Fibroblast of peridontal ligament (primary cell): ENCODE measurements around the gene SHANK2.

ENCODE experiments used
- DNase-seq: peaks from one replicate; pipeline ENCODE4 v3.0.0-alpha.2; 2010; ENCODE audit errors: extremely low read depth

Gene SHANK2

GRCh38 chr11:71269603-71270511, 17.5 kb upstream of the SHANK2 start:
- DNase-seq: no peak

GRCh38 chr11:71268706-71269321, 16.4 kb upstream of the SHANK2 start:
- DNase-seq: no peak

GRCh38 chr11:71267807-71268421, 15.5 kb upstream of the SHANK2 start:
- DNase-seq: no peak

DNA sequence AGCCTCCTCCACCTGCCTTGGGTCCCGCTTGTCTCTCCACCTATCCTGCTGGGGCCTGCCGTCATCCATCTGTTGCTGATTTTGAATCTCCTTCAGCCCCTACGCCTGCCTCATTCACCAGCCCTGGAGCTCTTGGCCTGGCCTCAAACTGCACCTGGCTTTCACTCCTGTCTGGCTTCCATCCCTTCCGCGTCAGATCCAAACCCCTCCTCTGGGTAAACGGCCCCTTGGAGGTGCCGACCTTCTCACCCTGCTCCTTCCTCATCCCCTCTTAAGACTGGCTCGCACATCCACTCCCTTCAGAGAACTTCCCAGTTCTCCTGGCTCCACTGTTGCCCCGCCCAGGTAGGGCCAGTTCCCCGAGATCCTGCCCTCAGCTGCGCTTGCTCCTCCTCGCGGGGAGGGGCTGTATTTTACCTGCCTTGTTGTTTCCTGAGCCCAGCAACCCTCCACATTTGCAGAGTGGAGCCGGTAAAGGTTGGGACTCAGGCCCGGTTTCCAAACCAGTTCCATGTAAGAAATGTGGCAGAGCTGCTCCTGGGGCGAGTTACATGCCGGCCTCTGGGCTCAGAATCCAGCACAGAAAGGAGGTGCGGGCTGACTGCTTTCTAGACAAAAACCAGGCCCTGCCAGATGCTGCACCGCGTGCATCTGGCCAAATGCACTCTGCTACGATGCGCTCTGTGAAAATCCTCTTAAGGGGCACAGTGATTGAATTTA, 13.9 kb upstream of the SHANK2 start:
- no peak for DNase-seq

- DNase-seq: no peak
Observed at GRCh38 chr11:71265559-71266092, 13.2 kb upstream of the SHANK2 start.

- peak; percentile 54 for DNase-seq
Observed at GRCh38 chr11:71263386-71263785, 11.0 kb upstream of the SHANK2 start.

- no peak for DNase-seq
Observed at GRCh38 chr11:71255800-71256479, 3.6 kb upstream of the SHANK2 start.

DNA sequence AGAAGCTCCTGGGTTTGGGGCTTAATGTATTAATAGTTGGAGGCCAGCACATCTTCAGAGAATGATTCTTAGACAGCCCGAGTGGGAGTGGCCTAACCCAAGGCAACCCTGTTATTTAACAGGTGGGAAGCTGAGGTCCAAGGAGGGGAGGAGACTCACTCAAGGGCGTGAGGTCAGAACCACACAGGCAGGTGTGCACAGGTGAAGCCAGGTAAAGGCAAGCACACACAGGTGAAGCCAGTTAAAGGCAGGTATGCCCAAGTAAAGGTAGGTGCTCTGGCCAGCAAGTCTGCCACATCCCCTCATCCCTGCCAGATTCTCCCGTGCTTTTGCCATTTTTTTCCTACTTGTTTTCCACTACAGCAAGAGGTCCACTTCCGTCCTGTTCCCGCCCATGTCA, 2.9 kb upstream of the SHANK2 start:
- no peak for DNase-seq

DNA sequence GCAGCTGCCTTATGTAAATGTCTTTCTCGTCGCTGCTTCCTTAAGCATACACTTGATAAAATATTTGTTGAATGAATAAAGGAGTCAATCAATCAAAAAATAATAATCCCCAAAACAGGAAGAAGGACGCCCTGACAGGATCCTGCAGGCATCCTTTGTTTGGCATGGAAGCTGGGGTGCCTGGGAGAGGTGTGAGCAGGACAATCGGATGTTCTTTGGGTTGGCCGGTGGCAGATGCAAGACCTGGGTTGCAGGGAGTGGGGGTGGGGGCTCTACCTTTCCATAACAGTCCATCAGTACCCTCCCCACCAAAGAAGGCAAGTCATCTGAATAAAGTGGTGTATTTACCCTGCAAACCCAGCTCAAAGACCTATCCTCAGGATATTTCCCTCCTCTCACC, 1.4 kb upstream of the SHANK2 start:
- no peak for DNase-seq

DNA sequence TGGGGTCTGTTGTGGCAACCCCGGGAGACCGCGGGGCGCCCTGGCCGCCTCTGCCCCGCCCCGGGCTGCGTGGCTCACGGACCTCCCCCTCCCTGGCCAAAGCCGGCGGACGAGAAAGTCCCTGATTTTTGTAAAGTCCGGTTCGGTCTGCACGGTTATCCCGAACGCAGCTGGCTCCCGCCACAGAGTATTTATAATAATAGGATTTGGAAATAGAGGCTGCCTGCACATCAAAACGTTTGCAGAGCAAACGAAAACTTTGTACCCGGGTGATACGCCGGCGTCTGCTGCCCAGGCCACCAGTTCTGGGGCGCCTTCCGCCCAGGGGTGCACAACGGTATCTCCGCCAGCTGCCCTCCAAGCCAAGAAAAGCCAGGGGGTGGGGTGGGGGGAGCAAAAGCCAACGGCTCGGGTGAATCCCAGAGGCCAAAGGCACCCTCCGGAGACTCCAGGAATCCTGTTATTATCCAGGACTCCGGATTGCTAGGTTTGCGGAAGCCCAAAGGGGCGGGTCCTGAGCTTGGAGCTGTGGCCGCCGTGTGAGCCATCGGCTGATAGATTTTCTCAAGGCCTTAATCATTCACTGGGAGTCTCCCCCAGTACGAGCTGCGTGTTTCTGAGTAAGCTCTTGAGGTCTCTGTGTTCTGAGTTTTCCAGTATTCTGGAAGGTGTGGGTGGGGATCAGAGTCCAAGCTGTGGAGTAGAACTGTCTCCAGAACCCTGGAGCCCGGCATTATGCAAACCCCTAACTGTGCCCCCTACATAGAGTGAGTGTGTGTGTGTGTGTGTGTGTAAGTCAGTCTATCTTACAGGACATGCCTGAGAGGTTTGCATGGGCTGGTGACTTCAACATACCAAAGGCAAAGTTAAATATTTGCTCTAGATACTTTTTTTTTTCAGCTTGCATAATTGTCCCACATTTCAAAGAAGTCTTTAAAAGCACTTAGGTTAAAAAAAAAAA, 673 bp upstream of the SHANK2 start:
- DNase-seq: peak; percentile 75

DNA sequence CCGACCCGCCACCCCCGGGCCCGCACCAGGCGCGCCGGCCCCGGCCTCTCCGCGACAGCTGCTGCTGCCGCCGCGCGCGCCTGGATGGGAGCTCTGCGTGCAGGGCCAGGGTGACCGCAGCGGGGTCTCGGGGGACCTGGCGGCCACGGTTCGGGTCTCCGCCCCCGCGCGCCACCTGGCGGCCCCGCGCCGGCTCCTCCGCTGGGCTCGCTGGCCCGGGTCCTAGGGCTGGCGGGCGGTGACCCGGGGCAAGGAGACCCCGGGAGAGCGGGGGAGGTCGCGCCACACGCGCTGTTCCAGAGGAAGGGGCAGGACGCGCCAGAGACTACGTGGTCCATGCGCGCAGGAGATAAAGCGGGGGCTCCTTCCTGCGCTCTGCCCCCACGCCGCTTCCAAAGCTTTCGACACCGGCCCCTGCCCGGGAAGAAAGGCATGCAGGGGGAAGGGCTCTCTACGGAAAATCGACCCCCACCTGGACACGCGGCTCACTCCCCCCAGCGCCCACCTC, 562 bp downstream of the SHANK2 start:
- no peak for DNase-seq

- no peak for DNase-seq
Observed at GRCh38 chr11:71251151-71251721, 1.1 kb downstream of the SHANK2 start.

- no peak for DNase-seq
Observed at GRCh38 chr11:71250523-71251150, 1.7 kb downstream of the SHANK2 start.

DNA sequence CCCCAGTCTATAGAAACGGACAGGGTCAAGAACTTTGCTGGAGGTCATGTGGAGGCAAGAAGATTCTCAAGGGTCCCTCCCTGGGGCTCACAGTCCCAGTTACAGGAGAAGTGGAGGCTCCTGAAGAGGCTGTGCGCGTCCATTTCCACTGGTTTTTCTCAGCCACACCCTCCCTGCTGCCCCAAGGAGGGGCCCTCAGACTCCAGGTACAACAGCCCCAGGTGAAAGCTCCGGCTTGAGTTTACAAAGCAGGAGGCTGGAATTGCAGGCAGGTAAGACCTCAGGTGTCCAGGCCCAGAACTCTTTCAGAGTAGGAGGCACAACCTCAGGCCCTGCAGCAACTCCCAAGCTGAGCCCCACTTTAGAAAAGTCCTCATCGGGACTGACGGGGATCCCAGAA, 3.1 kb downstream of the SHANK2 start:
- DNase-seq: no peak

DNA sequence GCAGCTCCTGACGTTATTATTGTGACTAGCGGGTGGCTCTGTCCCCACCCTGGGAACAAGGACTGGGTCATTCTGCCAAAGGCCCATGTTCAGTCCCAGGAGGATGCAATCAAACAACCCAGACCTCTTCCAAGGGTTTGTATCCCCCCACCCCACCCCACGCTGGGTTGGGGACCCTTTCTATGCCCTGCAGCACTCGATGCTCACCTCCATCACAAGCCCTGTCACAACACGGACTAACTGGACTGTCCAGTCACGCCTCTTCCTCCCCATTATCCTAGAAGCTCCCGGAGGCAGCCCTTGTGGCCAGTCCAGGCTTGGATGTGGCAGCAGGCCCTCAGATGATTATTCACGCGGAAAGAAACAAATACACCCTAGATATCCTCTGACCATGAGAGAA, 3.7 kb downstream of the SHANK2 start:
- no peak for DNase-seq

GRCh38 chr11:71248251-71248570, 4.2 kb downstream of the SHANK2 start:
- DNase-seq: no peak

DNA sequence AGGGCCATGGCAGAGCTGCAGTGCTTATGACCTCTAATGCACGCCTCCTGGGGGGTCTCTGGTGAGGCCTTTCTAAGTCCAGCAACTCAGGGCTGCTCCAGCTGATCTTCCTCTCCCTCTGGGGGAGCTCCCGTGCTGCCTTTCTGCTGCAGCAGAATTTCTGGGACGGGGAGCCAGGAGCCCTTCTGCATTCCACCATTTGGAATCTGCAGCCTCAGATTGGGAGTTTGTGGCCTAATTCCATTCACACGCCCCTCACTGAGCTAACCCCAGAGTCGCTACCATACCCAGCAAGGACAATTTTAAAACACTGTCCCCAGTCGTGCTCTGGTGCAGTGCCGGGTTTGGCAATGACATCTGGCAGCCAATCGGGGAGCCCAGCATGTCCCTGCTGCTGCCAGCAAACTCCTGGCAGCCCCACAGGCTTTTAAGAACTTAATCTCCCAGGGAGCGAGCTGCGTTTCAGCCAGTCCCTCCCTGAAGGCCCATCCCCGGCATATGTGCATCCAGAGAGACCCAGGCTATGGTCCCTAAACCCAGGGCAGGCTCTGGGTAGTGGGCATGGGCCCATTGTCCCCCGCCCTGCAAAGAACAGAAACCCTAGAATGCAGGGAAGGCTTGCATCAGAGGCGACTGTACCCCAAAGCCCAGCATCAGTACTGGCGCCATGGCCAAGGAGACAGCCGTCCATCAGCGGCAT, 4.7 kb downstream of the SHANK2 start:
- no peak for DNase-seq

DNA sequence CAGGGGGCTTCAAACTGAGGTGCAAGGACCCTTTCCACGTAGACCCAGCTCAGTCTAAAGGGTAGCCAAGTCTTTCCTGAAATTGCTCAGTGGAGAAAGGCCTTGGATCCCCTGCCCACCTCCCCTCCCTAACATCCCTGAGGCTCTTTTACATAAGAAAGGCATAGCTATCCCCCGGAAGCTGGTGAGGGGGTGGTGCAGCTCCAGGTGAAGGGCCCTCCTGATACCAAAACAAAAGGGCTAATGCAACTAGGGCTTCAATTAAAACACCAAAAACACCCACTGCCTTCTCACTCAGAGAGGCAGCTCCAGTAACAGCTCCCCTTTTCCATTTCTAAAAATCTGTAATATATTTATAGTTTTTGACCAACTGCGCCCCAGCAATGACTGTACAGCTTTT, 5.8 kb downstream of the SHANK2 start:
- no peak for DNase-seq
